IPS-15b (cell line): ENCODE measurements around the gene BCDIN3D.

ENCODE experiments used
- H3K27me3 ChIP-seq: one replicate; pipeline ENCODE4 v1.6.1; 2013; ENCODE audit warnings: low read length; ENCODE audit not compliant: control insufficient read depth, insufficient read depth
- H3K36me3 ChIP-seq: one replicate; pipeline ENCODE4 v1.6.1; 2013; ENCODE audit warnings: low read length; ENCODE audit not compliant: control insufficient read depth, insufficient read depth
- H3K4me1 ChIP-seq: one replicate; pipeline ENCODE4 v1.6.1; 2013; ENCODE audit warnings: mild to moderate bottlenecking, low read length; ENCODE audit not compliant: control insufficient read depth, insufficient read depth
- H3K4me3 ChIP-seq: one replicate; pipeline ENCODE4 v1.5.1; 2013; ENCODE audit warnings: low read depth, low read length
- H3K9ac ChIP-seq: one replicate; pipeline ENCODE4 v1.6.1; 2013; ENCODE audit warnings: low read depth, mild to moderate bottlenecking, low read length
- H3K9me3 ChIP-seq: one replicate; pipeline ENCODE4 v1.6.1; 2013; ENCODE audit warnings: mild to moderate bottlenecking, low read length; ENCODE audit not compliant: control insufficient read depth, insufficient read depth

BCDIN3D gene

DNA sequence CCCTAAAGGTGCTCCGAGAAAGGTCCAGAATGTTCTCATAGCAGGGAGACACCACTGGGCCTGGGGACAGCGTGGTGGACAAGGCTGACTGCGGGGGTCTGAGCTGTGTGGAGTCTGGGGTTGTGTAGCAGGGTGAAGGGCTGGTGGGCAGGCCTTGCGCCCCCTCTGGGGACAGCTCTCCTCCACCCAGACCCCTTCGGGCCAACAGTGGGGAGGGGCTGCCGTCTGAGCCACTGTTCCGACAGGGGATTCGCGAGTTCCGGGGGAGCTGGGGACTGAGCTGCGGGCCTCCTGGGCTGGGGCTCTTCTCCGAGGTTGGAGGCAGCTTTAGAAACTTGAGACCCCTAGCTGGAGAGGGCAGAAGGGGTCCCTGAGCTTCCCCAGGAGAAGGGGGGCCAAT, 46.8 kb downstream of the BCDIN3D start:
- H3K4me1 ChIP-seq, result no peaks in the 10 kb centered on the region
- peaks cover 26% of the 10 kb centered on the region for H3K36me3 ChIP-seq
- H3K9me3 ChIP-seq, result no peaks in the 10 kb centered on the region
- H3K27me3 ChIP-seq, result no peaks in the 10 kb centered on the region
- no peak overlapping the region for H3K9ac ChIP-seq
- no peak overlapping the region for H3K4me3 ChIP-seq

DNA sequence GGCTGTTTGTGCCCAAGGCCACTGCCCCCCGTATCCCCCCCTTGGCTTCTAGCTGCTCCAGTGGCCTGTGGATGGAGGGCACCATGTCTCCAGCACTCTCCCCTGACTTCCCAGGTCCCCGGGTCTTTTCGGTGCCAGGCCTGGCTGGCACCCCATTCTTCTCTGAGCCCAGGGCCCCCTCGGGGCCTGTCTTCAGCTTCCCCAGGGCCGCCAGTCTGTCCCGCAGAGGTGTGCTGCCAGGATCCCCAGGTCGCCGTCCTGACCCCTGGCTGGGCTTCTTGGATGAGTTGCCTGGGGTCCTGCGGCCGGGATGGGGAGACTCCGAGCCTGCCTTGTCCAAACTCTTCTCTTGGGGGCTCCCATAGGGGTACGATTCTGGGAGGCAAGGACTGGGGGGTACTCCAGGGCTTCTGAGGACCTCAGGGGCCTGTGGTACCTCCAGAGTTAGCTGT, 47.2 kb downstream of the BCDIN3D start:
- H3K9me3 ChIP-seq, result no peaks in the 10 kb centered on the region
- no peak overlapping the region for H3K4me3 ChIP-seq
- no peak overlapping the region for H3K9ac ChIP-seq
- no peaks in the 10 kb centered on the region for H3K27me3 ChIP-seq
- peaks cover 25% of the 10 kb centered on the region for H3K36me3 ChIP-seq
- H3K4me1 ChIP-seq, result no peaks in the 10 kb centered on the region

DNA sequence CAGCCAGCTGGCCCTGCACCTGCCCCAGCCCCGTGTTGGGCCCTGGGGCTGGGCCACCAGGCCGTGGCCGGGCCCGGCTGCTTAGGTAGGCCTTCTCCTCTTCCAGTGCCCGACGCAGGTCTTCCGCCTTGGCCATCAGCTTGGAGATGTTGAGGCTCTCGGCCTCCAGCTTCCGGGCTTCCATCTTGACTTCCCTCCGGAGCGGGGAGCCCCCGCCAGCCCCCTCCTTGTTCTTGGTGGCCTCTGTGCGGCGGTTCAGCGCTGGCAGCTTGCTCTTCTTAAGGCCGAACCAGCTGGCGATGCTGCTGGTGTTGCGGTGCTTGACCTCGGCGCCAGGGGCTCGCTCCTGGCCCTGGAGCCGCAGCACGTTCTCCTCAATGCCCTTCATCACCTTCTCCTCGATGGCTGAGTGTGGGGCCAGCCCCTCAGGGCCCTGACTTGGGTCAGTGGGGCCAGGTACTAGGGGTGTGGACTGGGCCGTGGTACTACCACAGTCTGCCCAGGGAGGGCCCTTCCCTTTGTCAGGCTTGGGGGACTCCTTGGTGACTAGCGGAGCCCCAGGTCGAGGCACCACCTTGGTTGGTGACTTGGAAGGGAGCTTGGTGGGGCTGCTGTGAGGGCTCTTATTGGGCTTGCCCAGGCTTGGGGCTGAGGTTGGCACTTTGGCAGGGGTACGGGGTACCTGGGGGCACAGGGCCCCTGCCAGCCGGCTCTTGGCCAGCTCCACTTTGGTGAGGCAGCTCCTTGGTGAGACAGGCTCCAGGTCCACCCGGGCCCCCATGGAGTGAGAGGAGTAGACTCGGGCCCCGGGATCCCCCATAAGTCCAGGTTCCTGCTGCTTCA, 47.9 kb downstream of the BCDIN3D start:
- Histone ChIP-seq H3K27me3 (no peaks in the 10 kb centered on the region), H3K9ac (no peak overlapping the region), H3K4me3 (no peak overlapping the region), H3K36me3 (peaks cover 22% of the 10 kb centered on the region), H3K4me1 (no peaks in the 10 kb centered on the region), H3K9me3 (no peaks in the 10 kb centered on the region)

DNA sequence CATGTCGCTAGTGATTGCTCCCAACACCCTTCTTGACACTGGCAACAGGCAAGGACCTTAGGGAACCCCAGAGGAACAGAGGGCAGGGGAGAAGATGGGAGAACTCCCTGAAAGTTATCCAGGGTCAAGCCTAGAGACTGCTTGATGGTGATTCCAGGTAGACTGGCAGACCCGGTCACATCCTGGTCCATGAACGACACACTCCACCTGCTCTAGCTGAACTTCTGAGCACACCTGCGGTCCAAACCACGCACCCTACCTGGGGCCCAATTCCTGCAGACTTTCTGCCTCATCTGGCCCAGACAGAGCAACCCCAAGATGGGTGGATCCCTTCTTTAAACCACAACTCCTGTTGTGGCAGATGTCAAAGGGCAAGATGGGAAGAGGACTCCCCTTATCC, 48.9 kb downstream of the BCDIN3D start:
- H3K36me3 ChIP-seq, result peaks cover 21% of the 10 kb centered on the region
- no peak overlapping the region for H3K4me3 ChIP-seq
- H3K9ac ChIP-seq, result no peak overlapping the region
- H3K4me1 ChIP-seq, result no peaks in the 10 kb centered on the region
- H3K9me3 ChIP-seq, result no peaks in the 10 kb centered on the region
- H3K27me3 ChIP-seq, result no peaks in the 10 kb centered on the region

DNA sequence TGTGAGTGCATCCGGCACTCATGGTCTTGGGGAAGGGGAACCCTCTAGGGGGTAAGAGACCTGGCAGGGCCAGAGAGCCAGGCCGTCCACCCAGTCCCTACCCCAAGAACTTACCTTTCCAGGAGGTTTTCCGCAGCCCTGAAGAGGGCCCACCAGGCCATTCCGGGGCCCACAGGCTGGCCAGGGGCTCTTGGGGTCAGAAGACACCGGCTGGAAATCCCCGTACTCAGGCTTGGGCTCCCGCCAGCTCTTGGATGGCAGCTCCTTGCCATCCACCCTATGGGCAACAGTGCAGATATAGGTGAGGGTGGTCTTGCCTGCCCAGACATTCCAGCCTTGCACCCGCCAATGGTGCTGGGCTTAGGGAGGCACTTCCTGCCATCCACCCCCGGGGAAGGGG, 49.3 kb downstream of the BCDIN3D start:
- Histone ChIP-seq H3K27me3 (no peaks in the 10 kb centered on the region), H3K9ac (no peak overlapping the region), H3K36me3 (peaks cover 21% of the 10 kb centered on the region), H3K9me3 (no peaks in the 10 kb centered on the region), H3K4me3 (no peak overlapping the region), H3K4me1 (no peaks in the 10 kb centered on the region)

DNA sequence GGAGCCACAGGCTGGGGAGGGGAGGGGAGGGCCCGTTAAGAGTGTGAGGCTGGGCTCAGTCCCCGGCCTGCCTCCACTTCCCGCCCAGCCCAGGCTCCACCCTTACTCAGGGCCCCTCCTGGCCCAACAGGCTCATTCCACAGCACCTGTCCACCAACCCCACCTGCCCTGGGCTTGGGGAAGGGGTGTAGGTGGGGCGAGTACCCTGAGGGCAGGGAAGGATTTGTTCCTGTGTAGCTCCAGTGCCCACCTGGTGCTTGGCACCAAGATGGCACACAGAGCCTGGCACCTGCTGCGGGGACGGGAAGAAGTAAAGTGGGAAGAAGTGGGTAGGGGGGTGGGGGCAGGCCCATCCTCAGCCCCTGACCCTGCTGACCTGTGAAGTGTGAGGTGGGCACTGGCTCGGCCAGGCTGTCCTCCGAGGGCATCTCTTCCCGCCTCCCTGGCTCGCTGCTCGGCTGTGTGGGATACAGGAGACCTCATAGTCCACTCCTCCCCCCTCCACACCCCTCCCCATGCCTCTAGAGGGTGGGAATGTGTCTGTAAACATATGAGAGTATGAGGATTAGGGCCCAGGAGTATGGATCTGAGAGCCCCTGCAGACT, 49.8 kb downstream of the BCDIN3D start:
- Histone ChIP-seq H3K4me1 (no peaks in the 10 kb centered on the region), H3K4me3 (no peak overlapping the region), H3K36me3 (peaks cover 17% of the 10 kb centered on the region)

DNA sequence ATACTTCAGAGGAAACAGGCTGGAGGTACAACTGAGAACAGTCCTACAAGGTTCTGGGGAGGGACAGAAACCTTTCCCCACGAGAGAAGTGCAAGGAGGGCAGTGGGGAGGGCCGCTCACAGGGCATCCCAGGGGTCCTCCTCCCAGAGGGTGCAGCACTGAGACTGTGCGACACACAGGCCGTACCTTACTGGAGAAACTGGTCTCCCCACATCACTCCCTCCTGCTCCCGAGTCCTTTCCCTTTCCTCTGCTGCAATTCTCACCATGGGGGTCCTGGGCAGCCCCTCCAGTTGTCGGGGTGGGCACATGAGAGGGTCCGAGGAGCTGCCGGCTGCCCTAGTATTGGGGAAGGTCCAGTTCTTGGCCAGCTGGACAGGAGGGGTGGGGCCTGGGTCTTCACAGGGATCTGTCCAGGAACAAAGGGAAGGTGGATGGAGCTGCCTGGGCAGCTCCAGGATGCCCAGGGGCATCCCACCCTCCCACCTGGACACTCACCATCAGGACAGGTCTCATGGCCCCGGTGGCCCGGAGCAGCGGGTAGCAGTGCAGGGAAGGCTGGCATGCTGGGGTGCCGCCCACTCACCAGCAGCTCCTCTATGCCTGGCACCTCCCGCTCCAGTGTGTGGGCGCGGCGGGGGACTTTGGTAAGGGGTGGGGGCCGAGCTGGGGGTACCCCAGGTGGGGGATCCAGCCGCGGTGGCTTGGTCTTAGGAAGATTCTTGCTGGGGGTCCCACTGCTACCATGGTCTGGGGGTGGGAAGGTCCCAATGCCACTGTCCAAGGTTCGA, 50.5 kb downstream of the BCDIN3D start:
- no peaks in the 10 kb centered on the region for H3K4me1 ChIP-seq
- no peaks in the 10 kb centered on the region for H3K9me3 ChIP-seq
- peaks cover 12% of the 10 kb centered on the region for H3K36me3 ChIP-seq
- H3K27me3 ChIP-seq, result no peaks in the 10 kb centered on the region
- no peak overlapping the region for H3K4me3 ChIP-seq
- no peak overlapping the region for H3K9ac ChIP-seq

More for the DNA sequence above, 49.8 kb downstream of the BCDIN3D start:
- no peak overlapping the region for H3K9ac ChIP-seq
- no peaks in the 10 kb centered on the region for H3K9me3 ChIP-seq
- no peaks in the 10 kb centered on the region for H3K27me3 ChIP-seq

DNA sequence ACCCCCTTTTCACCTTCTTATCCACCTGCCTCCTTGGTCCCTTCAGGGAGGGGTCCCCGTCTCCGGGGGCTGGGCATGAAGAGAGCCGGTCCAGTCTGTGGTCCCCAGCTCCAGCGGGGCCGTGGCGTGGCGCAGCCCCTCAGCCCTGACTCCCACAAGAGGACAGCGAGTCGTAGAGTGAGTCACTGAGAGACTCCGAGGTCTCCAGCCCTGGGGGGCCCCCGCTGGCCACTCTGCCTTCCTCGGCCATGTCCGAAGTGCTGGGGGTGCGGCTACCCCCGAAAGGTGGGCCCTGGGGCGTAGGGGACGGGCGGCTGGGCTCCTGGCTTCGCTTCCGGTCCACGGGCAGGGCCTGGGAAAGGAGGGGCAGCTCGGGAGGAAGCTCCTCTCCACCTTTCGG, 51.2 kb downstream of the BCDIN3D start:
- Histone ChIP-seq H3K9me3 (no peaks in the 10 kb centered on the region), H3K4me3 (no peak overlapping the region), H3K4me1 (no peaks in the 10 kb centered on the region), H3K27me3 (no peaks in the 10 kb centered on the region), H3K9ac (no peak overlapping the region), H3K36me3 (peaks cover 10% of the 10 kb centered on the region)

DNA sequence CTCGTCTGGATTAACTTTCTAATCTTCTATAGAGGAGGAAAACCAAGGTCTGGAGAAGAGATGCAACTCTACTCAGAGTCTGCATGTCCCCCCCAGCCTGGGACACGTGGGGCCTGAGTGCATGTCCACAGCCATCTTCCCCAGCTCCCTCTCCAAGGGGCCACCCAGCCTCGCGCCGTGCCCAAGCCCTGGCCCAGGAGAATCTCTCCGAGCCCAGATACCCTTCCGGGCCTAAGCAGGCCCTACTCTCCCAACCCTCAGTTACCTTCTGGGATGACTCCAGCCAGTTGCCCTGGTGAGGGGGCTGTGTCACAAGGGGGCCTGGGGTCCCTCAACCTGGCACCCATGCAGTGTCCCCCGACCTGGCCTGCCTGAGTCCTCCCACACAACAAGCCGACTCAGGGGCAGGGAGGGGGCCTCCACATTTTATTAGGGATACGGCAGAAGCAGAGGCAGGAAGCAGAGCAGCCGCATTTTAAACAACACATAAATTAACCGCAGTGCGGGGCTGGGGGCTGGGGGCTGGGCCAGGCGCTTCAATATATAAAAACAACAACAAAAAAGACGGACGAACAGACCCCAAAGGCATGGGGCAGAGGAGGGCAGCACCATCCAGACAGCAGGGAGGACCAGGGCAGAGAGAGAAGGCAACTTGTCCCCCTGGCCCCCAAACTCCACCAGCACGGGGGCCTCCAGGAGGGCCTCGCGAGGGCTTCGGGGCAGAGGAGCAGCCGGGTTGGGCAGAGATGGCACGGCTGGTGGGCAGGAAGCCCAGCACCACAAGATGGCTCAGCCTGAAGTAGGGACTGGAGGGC, 52.0 kb downstream of the BCDIN3D start:
- H3K27me3 ChIP-seq, result no peaks in the 10 kb centered on the region
- H3K4me1 ChIP-seq, result no peaks in the 10 kb centered on the region
- H3K4me3 ChIP-seq, result no peak overlapping the region
- H3K9ac ChIP-seq, result no peak overlapping the region
- H3K36me3 ChIP-seq, result peaks cover 10% of the 10 kb centered on the region
- no peaks in the 10 kb centered on the region for H3K9me3 ChIP-seq

DNA sequence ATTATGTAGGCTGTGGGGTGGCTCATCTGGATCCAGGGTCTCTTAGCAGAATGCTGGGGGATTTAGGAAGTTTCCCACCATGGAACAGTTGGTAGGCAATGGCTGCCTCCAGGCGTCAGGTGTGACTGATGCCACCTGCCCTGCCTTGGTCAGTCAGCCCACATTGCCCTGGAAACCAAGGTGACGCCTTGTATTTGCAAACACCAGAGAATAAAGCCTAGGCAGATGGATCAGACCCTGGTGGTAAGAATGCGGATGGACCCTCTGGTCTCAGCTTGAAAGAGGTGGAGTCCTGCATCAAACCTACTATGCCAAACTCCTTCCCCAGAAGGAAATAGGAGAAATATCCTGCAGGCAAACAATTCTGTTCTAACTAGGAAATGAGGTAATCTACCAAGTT, 52.9 kb downstream of the BCDIN3D start:
- H3K4me3 ChIP-seq, result no peak overlapping the region
- H3K9me3 ChIP-seq, result no peaks in the 10 kb centered on the region
- no peaks in the 10 kb centered on the region for H3K4me1 ChIP-seq
- H3K27me3 ChIP-seq, result no peaks in the 10 kb centered on the region
- H3K36me3 ChIP-seq, result peaks cover 6% of the 10 kb centered on the region
- H3K9ac ChIP-seq, result no peak overlapping the region

DNA sequence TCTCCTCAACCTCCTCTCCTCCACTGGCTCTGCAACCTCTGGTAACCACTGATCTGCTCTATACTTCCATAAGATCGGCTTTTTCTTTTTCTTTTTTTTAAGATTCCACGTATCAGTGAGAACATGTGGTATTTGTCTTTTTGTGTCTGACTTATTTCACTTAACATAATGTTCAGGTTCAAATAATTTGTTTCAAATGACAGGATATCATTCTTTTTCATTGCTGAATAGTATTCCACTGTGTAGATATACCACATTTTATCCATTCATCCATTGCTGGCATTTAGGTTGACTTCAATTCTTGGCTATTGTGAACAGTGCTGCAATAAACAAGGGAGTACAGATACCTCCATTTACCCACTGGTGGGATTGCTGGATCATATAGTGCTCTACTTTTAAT, 55.2 kb downstream of the BCDIN3D start:
- Histone ChIP-seq H3K4me1 (no peaks in the 10 kb centered on the region), H3K4me3 (no peak overlapping the region), H3K36me3 (peaks cover 4% of the 10 kb centered on the region), H3K9ac (no peak overlapping the region), H3K9me3 (no peaks in the 10 kb centered on the region), H3K27me3 (no peaks in the 10 kb centered on the region)
